PC-9 (cell line): ENCODE data around the gene UTP11.

Experiments used
- CTCF ChIP-seq: fragments of 200-600 bp; sonication (generic); conservative IDR thresholded peaks from 2 replicates; pipeline ENCODE4 v1.6.1; 2017; ENCODE audit warnings: mixed run types, antibody characterized with exemption, mild to moderate bottlenecking, moderate library complexity
- EZH2 ChIP-seq: fragments of 200-600 bp; sonication (generic); IDR thresholded peaks from 2 replicates; pipeline ENCODE4 v1.8.0; 2017; ENCODE audit warnings: antibody characterized with exemption, low read depth

GRCh38 chr1:38029685-38030511, 17.4 kb downstream of the UTP11 start:
- TF ChIP-seq CTCF (no peak), EZH2 (no peak)
